Tibial nerve (tissue), 4 donors: Measurements from ENCODE around the gene ACP1.

Source experiments
- CTCF ChIP-seq, 5 experiments: fragments of 200-600 bp in 3 of 5; fragments of 450-650 bp in 2 of 5; sonication (generic) in 3 of 5; IDR thresholded peaks; one replicate each; pipeline ENCODE4 v1.5.1; 2016 to 2019; ENCODE audit warnings: antibody characterized with exemption in 5 of 5, mild to moderate bottlenecking in 3 of 5, moderate library complexity in 2 of 5
- EP300 ChIP-seq, 2 donors: sonication (generic); formaldehyde crosslinking; IDR thresholded peaks; one replicate each; pipeline ENCODE4 v1.6.1; 2017; ENCODE audit warnings: antibody characterized with exemption in 2 of 2, mild to moderate bottlenecking in 1 of 2
- POLR2A ChIP-seq, 2 donors: fragments of 450-650 bp; IDR thresholded peaks; one replicate each; pipeline ENCODE4 v1.6.1; 2017; ENCODE audit warnings: antibody characterized with exemption in 2 of 2, mild to moderate bottlenecking in 2 of 2, moderate library complexity in 2 of 2

GRCh38 chr2:283996-284794, 19.4 kb downstream of the ACP1 start:
- TF ChIP-seq CTCF (IDR thresholded peaks at IDR 0.05) (no peak), EP300 (IDR thresholded peaks at IDR 0.05) (no peak), POLR2A (IDR thresholded peaks at IDR 0.05) (no peak)
